Liver (tissue), 9 donors: ENCODE data around the gene KIAA1755. TPM values are rescaled to one million over a fixed set of nuclear protein-coding genes. Genes with fewer than 3 reads are reported as not detected.
"Not testable (repeated sequence)": the region's sequence is repeated elsewhere in the genome, so short reads cannot be mapped to it uniquely, and the experiment has no call there.

Experiments
- DNase-seq: peaks from one replicate; pipeline ENCODE4 v3.0.0-alpha.2; 2017; ENCODE audit warnings: low spot score
- H3K27ac ChIP-seq, 2 donors: one replicate each; pipeline ENCODE4 v1.7.0; 2013; ENCODE audit warnings: inconsistent platforms in 2 of 2, low read length in 2 of 2, control low read depth in 1 of 2, low read depth in 1 of 2, mild to moderate bottlenecking in 1 of 2
- H3K27me3 ChIP-seq, 4 donors: one replicate each; pipeline versions ENCODE4 v1.6.1 to v1.7.0; 2013; ENCODE audit warnings: low read length in 3 of 4, inconsistent platforms in 1 of 4, mild to moderate bottlenecking in 1 of 4, moderate library complexity in 1 of 4; ENCODE audit not compliant: control insufficient read depth in 4 of 4, insufficient read depth in 4 of 4
- H3K36me3 ChIP-seq, 4 donors: one replicate each; pipeline versions ENCODE4 v1.6.1 to v1.7.0; 2013; ENCODE audit warnings: low read length in 3 of 4, mild to moderate bottlenecking in 3 of 4, low read depth in 1 of 4, moderate library complexity in 1 of 4; ENCODE audit not compliant: control insufficient read depth in 4 of 4, insufficient read depth in 3 of 4
- H3K4me1 ChIP-seq, 4 donors: one replicate each; pipeline versions ENCODE4 v1.6.1 to v1.7.0; 2013; ENCODE audit warnings: low read length in 3 of 4, mild to moderate bottlenecking in 3 of 4, moderate library complexity in 1 of 4; ENCODE audit not compliant: control insufficient read depth in 4 of 4, insufficient read depth in 4 of 4
- H3K4me3 ChIP-seq, 3 donors: one replicate each; pipeline versions ENCODE4 v1.6.1 to v1.7.0; 2013; ENCODE audit warnings: low read length in 3 of 3, control low read depth in 1 of 3, low read depth in 1 of 3, mild to moderate bottlenecking in 1 of 3
- H3K9ac ChIP-seq, 2 donors: one replicate each; pipeline ENCODE4 v1.7.0; 2013; ENCODE audit warnings: low read length in 2 of 2, mild to moderate bottlenecking in 2 of 2, moderate library complexity in 2 of 2, control low read depth in 1 of 2, low read depth in 1 of 2
- H3K9me3 ChIP-seq, 4 donors: one replicate each; pipeline versions ENCODE4 v1.6.1 to v1.7.0; 2013; ENCODE audit warnings: low read length in 3 of 4; ENCODE audit not compliant: control insufficient read depth in 4 of 4
- EGR1 ChIP-seq, 2 donors: IDR thresholded peaks; 2 replicates each; pipeline ENCODE4 v1.6.1; 2016 to 2018; ENCODE audit warnings: antibody characterized with exemption in 2 of 2, low read depth in 2 of 2
- FOXA1 ChIP-seq: IDR thresholded peaks from 2 replicates; pipeline ENCODE4 v1.6.1; 2016; ENCODE audit warnings: antibody characterized with exemption
- FOXA2 ChIP-seq: IDR thresholded peaks from 2 replicates; pipeline ENCODE4 v1.6.1; 2016; ENCODE audit warnings: antibody characterized with exemption
- GABPA ChIP-seq, 2 donors: IDR thresholded peaks in 1 of 2; conservative IDR thresholded peaks in 1 of 2; 2 replicates each; pipeline ENCODE4 v1.6.1; 2016; ENCODE audit warnings: antibody characterized with exemption in 2 of 2, mild to moderate bottlenecking in 1 of 2, moderate library complexity in 1 of 2
- HNF4A ChIP-seq, 2 donors: conservative IDR thresholded peaks; 2 replicates each; pipeline ENCODE4 v1.6.1; 2016; ENCODE audit warnings: antibody characterized with exemption in 2 of 2, mild to moderate bottlenecking in 2 of 2
- HNF4G ChIP-seq: IDR thresholded peaks from 2 replicates; pipeline ENCODE4 v1.6.1; 2016; ENCODE audit warnings: antibody characterized with exemption
- JUND ChIP-seq, 2 donors: IDR thresholded peaks; 2 replicates each; pipeline ENCODE4 v1.6.1; 2016; ENCODE audit warnings: antibody characterized with exemption in 2 of 2
- NR2F2 ChIP-seq: IDR thresholded peaks from 2 replicates; pipeline ENCODE4 v1.6.1; 2016; ENCODE audit warnings: antibody characterized with exemption
- RAD21 ChIP-seq, 2 donors: IDR thresholded peaks; 2 replicates each; pipeline ENCODE4 v1.6.1; 2016; ENCODE audit warnings: antibody characterized with exemption in 2 of 2, mild to moderate bottlenecking in 2 of 2
- RXRA ChIP-seq, 2 donors: IDR thresholded peaks; 2 replicates each; pipeline ENCODE4 v1.6.1; 2017 to 2018; ENCODE audit warnings: antibody characterized with exemption in 2 of 2, mild to moderate bottlenecking in 1 of 2
- TAF1 ChIP-seq: conservative IDR thresholded peaks from 2 replicates; pipeline ENCODE4 v1.6.1; 2016; ENCODE audit warnings: antibody characterized with exemption, mild to moderate bottlenecking
- YY1 ChIP-seq: IDR thresholded peaks from 2 replicates; pipeline ENCODE4 v1.6.1; 2016; ENCODE audit warnings: antibody characterized with exemption, mild to moderate bottlenecking
- WGBS: extraction: QIAGEN DNeasy Blood & Tissue Kit; methylation state at CpG from one replicate; pipeline ENCODE4 v1.1.7; 2013; 5-methylcytosine and 5-hydroxymethylcytosine counted together
- polyA plus RNA-seq, 2 donors: library from polyadenylated mRNA; stranded (reverse) in 1 of 2; unstranded in 1 of 2; fragments of 200-250 nt in 1 of 2; fragments of >200 nt in 1 of 2; fragmentation: Nextera tagmentation in 1 of 2; extraction: Ambion mirVana in 1 of 2; gene quantifications; one replicate each; pipeline versions ENCODE4 v1.2.1 to v1.2.3, GENCODE V29; 2013 to 2015
- total RNA-seq, 2 donors: library from RNA; depleted of rRNA; stranded (reverse); fragments of >200 nt; gene quantifications; one replicate each; pipeline ENCODE4 v1.2.3, GENCODE V29; 2014
- TF ChIP-seq, protein P1 (sequence below): IDR thresholded peaks from 2 replicates; pipeline ENCODE4 v1.6.1; 2016; ENCODE audit warnings: antibody characterized with exemption, mild to moderate bottlenecking
- TF ChIP-seq, protein P2 (sequence below): IDR thresholded peaks from 2 replicates; pipeline ENCODE4 v1.6.1; 2016; ENCODE audit warnings: antibody characterized with exemption
- TF ChIP-seq, protein P3 (sequence below): IDR thresholded peaks from 2 replicates; pipeline ENCODE4 v1.6.1; 2016; ENCODE audit warnings: antibody characterized with exemption
- TF ChIP-seq, protein P4 (sequence below): fragments of 150-350 bp; IDR thresholded peaks from 2 replicates; pipeline ENCODE4 v1.5.1; 2017; ENCODE audit warnings: improper control_type of control experiment, low read depth, low read length; ENCODE audit not compliant: missing input control
- donor health status: healthy.
- donor health status: healthy.
- donor health status: healthy.
- donor health status: healthy.
- donor health status: healthy.

KIAA1755 gene
- total and polyA plus RNA-seq, 4 donors = 0.09 to 1.4 (median 0.81) TPM

DNA sequence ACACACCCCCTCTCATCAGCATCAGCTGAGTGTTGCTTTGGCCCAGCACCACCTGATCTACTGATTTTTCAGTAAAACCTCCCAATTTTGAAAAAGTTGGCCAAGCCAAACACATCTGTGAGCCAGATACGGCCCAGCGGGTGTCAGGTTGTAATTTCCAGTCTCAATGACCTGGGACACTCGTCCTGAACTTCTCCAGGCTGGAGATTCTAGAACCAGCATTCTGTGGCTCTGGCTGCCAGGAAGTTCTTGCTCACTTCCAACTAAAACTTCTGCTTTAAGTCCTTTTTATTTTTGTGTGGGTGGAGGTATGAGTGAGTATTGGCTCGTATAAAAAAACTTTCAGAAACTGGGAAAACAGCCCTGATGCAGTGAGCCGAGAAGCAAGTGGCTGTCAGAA lies 5.1 kb downstream of the KIAA1755 start:
- H3K27me3 ChIP-seq = no peaks in the 10 kb centered on the region
- no peaks in the 10 kb centered on the region for H3K36me3 ChIP-seq
- TF ChIP-seq NR2F2 = no peak
- no peak for TF ChIP-seq YY1
- TF ChIP-seq, protein P1, sequence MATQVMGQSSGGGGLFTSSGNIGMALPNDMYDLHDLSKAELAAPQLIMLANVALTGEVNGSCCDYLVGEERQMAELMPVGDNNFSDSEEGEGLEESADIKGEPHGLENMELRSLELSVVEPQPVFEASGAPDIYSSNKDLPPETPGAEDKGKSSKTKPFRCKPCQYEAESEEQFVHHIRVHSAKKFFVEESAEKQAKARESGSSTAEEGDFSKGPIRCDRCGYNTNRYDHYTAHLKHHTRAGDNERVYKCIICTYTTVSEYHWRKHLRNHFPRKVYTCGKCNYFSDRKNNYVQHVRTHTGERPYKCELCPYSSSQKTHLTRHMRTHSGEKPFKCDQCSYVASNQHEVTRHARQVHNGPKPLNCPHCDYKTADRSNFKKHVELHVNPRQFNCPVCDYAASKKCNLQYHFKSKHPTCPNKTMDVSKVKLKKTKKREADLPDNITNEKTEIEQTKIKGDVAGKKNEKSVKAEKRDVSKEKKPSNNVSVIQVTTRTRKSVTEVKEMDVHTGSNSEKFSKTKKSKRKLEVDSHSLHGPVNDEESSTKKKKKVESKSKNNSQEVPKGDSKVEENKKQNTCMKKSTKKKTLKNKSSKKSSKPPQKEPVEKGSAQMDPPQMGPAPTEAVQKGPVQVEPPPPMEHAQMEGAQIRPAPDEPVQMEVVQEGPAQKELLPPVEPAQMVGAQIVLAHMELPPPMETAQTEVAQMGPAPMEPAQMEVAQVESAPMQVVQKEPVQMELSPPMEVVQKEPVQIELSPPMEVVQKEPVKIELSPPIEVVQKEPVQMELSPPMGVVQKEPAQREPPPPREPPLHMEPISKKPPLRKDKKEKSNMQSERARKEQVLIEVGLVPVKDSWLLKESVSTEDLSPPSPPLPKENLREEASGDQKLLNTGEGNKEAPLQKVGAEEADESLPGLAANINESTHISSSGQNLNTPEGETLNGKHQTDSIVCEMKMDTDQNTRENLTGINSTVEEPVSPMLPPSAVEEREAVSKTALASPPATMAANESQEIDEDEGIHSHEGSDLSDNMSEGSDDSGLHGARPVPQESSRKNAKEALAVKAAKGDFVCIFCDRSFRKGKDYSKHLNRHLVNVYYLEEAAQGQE = no peak
- TF ChIP-seq RAD21 (IDR thresholded peaks at IDR 0.05) = no peak
- TF ChIP-seq HNF4A (conservative IDR thresholded peaks at IDR 0.05) = no peak
- TF ChIP-seq RXRA (IDR thresholded peaks at IDR 0.05) = no peak
- TF ChIP-seq GABPA (IDR thresholded peaks at IDR 0.05 in 1 of 2, conservative IDR thresholded peaks at IDR 0.05 in 1 of 2) = no peak
- TF ChIP-seq HNF4G = no peak
- no peak for TF ChIP-seq FOXA2
- TF ChIP-seq FOXA1 = no peak
- TF ChIP-seq, protein P2, sequence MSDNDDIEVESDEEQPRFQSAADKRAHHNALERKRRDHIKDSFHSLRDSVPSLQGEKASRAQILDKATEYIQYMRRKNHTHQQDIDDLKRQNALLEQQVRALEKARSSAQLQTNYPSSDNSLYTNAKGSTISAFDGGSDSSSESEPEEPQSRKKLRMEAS = no peak
- TF ChIP-seq JUND (IDR thresholded peaks at IDR 0.05) = no peak
- TF ChIP-seq, protein P3, sequence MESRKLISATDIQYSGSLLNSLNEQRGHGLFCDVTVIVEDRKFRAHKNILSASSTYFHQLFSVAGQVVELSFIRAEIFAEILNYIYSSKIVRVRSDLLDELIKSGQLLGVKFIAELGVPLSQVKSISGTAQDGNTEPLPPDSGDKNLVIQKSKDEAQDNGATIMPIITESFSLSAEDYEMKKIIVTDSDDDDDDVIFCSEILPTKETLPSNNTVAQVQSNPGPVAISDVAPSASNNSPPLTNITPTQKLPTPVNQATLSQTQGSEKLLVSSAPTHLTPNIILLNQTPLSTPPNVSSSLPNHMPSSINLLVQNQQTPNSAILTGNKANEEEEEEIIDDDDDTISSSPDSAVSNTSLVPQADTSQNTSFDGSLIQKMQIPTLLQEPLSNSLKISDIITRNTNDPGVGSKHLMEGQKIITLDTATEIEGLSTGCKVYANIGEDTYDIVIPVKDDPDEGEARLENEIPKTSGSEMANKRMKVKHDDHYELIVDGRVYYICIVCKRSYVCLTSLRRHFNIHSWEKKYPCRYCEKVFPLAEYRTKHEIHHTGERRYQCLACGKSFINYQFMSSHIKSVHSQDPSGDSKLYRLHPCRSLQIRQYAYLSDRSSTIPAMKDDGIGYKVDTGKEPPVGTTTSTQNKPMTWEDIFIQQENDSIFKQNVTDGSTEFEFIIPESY = no peak
- no peak for TF ChIP-seq EGR1 (IDR thresholded peaks at IDR 0.05; ENCODE audit: low read depth in 2 of 2)
- TF ChIP-seq TAF1 = no peak
- TF ChIP-seq, protein P4, sequence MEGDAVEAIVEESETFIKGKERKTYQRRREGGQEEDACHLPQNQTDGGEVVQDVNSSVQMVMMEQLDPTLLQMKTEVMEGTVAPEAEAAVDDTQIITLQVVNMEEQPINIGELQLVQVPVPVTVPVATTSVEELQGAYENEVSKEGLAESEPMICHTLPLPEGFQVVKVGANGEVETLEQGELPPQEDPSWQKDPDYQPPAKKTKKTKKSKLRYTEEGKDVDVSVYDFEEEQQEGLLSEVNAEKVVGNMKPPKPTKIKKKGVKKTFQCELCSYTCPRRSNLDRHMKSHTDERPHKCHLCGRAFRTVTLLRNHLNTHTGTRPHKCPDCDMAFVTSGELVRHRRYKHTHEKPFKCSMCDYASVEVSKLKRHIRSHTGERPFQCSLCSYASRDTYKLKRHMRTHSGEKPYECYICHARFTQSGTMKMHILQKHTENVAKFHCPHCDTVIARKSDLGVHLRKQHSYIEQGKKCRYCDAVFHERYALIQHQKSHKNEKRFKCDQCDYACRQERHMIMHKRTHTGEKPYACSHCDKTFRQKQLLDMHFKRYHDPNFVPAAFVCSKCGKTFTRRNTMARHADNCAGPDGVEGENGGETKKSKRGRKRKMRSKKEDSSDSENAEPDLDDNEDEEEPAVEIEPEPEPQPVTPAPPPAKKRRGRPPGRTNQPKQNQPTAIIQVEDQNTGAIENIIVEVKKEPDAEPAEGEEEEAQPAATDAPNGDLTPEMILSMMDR = no peak
- H3K4me1 ChIP-seq = peaks cover 3 to 14% (median 9%) of the 10 kb centered on the region in 4 donors
- H3K9me3 ChIP-seq = no peaks in the 10 kb centered on the region
- DNase-seq = no peak
- 73% methylated on average over 5 of the region's 5 CpGs for WGBS
- no peak overlapping the region for H3K9ac ChIP-seq
- no peak overlapping the region for H3K27ac ChIP-seq
- no peak overlapping the region for H3K4me3 ChIP-seq

DNA sequence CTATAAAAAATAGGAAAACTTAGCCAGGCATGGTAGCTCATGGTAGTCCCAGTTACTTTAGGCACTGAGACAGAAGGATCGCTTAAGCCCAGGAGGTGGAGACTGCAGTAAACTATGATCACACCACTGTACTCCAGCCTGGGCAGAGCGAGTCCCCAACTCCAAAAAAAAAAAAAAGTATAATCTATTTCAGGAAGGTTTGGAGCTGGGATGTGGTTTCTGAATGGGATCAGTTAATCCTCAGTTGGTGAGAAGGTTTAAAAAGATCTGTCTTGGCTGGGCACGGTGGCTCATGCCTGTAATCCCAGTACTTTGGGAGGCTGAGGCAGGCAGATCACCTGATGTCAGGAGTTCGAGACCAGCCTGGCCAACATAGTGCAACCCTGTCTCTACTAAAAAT lies 5.9 kb downstream of the KIAA1755 start:
- whole genome bisulfite sequencing = 94% methylated on average over 4 of the region's 4 CpGs
- not testable (repeated sequence) for H3K9ac ChIP-seq, H3K4me3 ChIP-seq, H3K9me3 ChIP-seq, DNase-seq, H3K27ac ChIP-seq, H3K36me3 ChIP-seq, H3K27me3 ChIP-seq, H3K4me1 ChIP-seq
